H1 (cell line): ENCODE results near the gene DHRS7C. TPM values are rescaled to one million over a fixed set of nuclear protein-coding genes. Genes with fewer than 3 reads are reported as not detected.

Experiments used
- CTCF ChIA-PET: fragments of 300-600 bp; sonication (Branson Sonifier 250); formaldehyde crosslinking; loops from one replicate; lab custom pipeline; 2021; ENCODE audit not compliant: partially characterized antibody; lab: Charles Lee
- POLR2A ChIA-PET: fragments of 300-600 bp; sonication (Branson Sonifier 250); formaldehyde crosslinking; loops from one replicate; lab custom pipeline; 2021; ENCODE audit warnings: inconsistent platforms; ENCODE audit not compliant: partially characterized antibody; lab: Charles Lee
- DNase-seq, 2 experiments: peaks; one replicate each; pipeline versions ENCODE4 v3.0.0 to v3.0.0-alpha.2; 2010 to 2022; ENCODE audit warnings: low spot score in 2 of 2, low read depth in 1 of 2, mixed read lengths in 1 of 2
- FAIRE-seq: peaks from 2 replicates; lab custom pipeline; 2011; peaks lifted over from hg19 to GRCh38; lab: Jason Lieb, UNC
- H2AFZ ChIP-seq: 2 replicates; pipeline ENCODE4 v1.8.1; 2012; ENCODE audit warnings: low read length, inconsistent platforms
- H2AK5ac ChIP-seq: 2 replicates; pipeline ENCODE4 v1.6.1; 2013; ENCODE audit warnings: low read depth, low read length
- H2BK120ac ChIP-seq: replicated peaks from 2 replicates; pipeline ENCODE3; 2013; ENCODE audit warnings: low read depth, low read length, inconsistent platforms
- H2BK12ac ChIP-seq: 2 replicates; pipeline ENCODE4 v1.6.1; 2013; ENCODE audit warnings: low read depth, low read length
- H2BK15ac ChIP-seq: 2 replicates; pipeline ENCODE4 v1.6.1; 2013; ENCODE audit warnings: low read length
- H2BK20ac ChIP-seq: 2 replicates; pipeline ENCODE4 v1.6.1; 2013; ENCODE audit warnings: low read length
- H2BK5ac ChIP-seq: 2 replicates; pipeline ENCODE4 v1.6.1; 2013; ENCODE audit warnings: low read depth, low read length
- H3K14ac ChIP-seq: 2 replicates; pipeline ENCODE4 v1.6.1; 2013; ENCODE audit warnings: inconsistent platforms; ENCODE audit not compliant: insufficient read length
- H3K18ac ChIP-seq: 2 replicates; pipeline ENCODE4 v1.6.1; 2013; ENCODE audit warnings: low read length; ENCODE audit errors: extremely low read depth
- H3K23ac ChIP-seq: 2 replicates; pipeline ENCODE4 v1.6.1; 2013; ENCODE audit warnings: inconsistent platforms; ENCODE audit not compliant: insufficient read length
- H3K23me2 ChIP-seq: 2 replicates; pipeline ENCODE4 v1.6.1; 2013; ENCODE audit warnings: low read depth, low read length
- H3K27ac ChIP-seq: 2 replicates; pipeline ENCODE4 v1.6.1; 2011; ENCODE audit warnings: low read depth, low read length, inconsistent platforms
- H3K27me3 ChIP-seq, 4 experiments: replicated peaks in 1 of 4; 1 replicate in 1 of 4; 2 replicates in 3 of 4; pipeline versions ENCODE4 v1.6.1 to v1.8.1; 2011 to 2013; ENCODE audit warnings: low read length in 3 of 4, mild to moderate bottlenecking in 3 of 4, inconsistent platforms in 2 of 4, mixed read lengths in 2 of 4, moderate library complexity in 1 of 4; ENCODE audit not compliant: control insufficient read depth in 3 of 4, insufficient read depth in 3 of 4; ENCODE audit errors: extremely low read depth in 1 of 4
- H3K36me3 ChIP-seq, 4 experiments: 2 replicates each; pipeline versions ENCODE4 v1.6.1 to v1.8.1; 2011 to 2013; ENCODE audit warnings: mild to moderate bottlenecking in 4 of 4, low read length in 3 of 4, moderate library complexity in 2 of 4, control low read depth in 1 of 4, inconsistent platforms in 1 of 4; ENCODE audit not compliant: insufficient read depth in 4 of 4, control insufficient read depth in 2 of 4
- H3K4ac ChIP-seq: replicated peaks from 2 replicates; pipeline ENCODE3; 2013; ENCODE audit warnings: low read length, low read depth, mixed read lengths, inconsistent platforms; ENCODE audit not compliant: insufficient read length
- H3K4me1 ChIP-seq, 4 experiments: replicated peaks in 1 of 4; 1 replicate in 1 of 4; 2 replicates in 3 of 4; pipeline versions ENCODE4 v1.6.1 to v1.8.1; 2011 to 2013; ENCODE audit warnings: low read length in 3 of 4, inconsistent platforms in 2 of 4, mixed read lengths in 1 of 4; ENCODE audit not compliant: insufficient read depth in 4 of 4, control insufficient read depth in 3 of 4
- H3K4me2 ChIP-seq, 2 experiments: 2 replicates each; pipeline versions ENCODE4 v1.6.1 to v1.8.1; 2011 to 2013; ENCODE audit warnings: low read depth in 2 of 2, low read length in 2 of 2, control low read depth in 1 of 2, inconsistent platforms in 1 of 2, mild to moderate bottlenecking in 1 of 2; ENCODE audit not compliant: insufficient read depth in 1 of 2
- H3K4me3 ChIP-seq, 4 experiments: fragments of 200-600, 300-600 bp in 1 of 4; sonication (generic), shearing (Covaris generic), sonication (Bioruptor Twin) in 1 of 4; 2 replicates each; pipeline versions ENCODE4 v1.5.1 to v1.8.1; 2011 to 2016; ENCODE audit warnings: low read length in 4 of 4, low read depth in 3 of 4, control low read depth in 2 of 4, inconsistent platforms in 2 of 4, mild to moderate bottlenecking in 2 of 4, mixed read lengths in 1 of 4, moderate library complexity in 1 of 4; ENCODE audit not compliant: insufficient read depth in 2 of 4; ENCODE audit errors: extremely low read depth in 1 of 4
- H3K56ac ChIP-seq: replicated peaks from 2 replicates; pipeline ENCODE3; 2013; ENCODE audit warnings: low read depth, mild to moderate bottlenecking, mixed read lengths, low read length, inconsistent platforms; ENCODE audit not compliant: insufficient read length
- H3K79me1 ChIP-seq: 2 replicates; pipeline ENCODE4 v1.6.1; 2013; ENCODE audit warnings: low read depth, low read length, control low read depth
- H3K79me2 ChIP-seq, 2 experiments: 2 replicates each; pipeline versions ENCODE4 v1.6.1 to v1.8.1; 2012 to 2013; ENCODE audit warnings: low read length in 2 of 2, mild to moderate bottlenecking in 2 of 2, inconsistent platforms in 1 of 2; ENCODE audit not compliant: insufficient read depth in 2 of 2, control insufficient read depth in 1 of 2
- H3K9ac ChIP-seq, 4 experiments: replicated peaks in 1 of 4; 1 replicate in 1 of 4; 2 replicates in 3 of 4; pipeline versions ENCODE4 v1.6.1 to v1.8.1; 2011 to 2013; ENCODE audit warnings: low read depth in 3 of 4, low read length in 3 of 4, control low read depth in 2 of 4, mild to moderate bottlenecking in 2 of 4, moderate library complexity in 2 of 4, inconsistent platforms in 1 of 4; ENCODE audit errors: extremely low read depth in 1 of 4
- H3K9me3 ChIP-seq, 2 experiments: 2 replicates each; pipeline versions ENCODE4 v1.6.1 to v1.8.1; 2012 to 2013; ENCODE audit warnings: mild to moderate bottlenecking in 2 of 2, moderate library complexity in 2 of 2, control low read depth in 1 of 2, inconsistent platforms in 1 of 2, low read depth in 1 of 2, low read length in 1 of 2, mixed read lengths in 1 of 2; ENCODE audit not compliant: insufficient read depth in 2 of 2
- H4K20me1 ChIP-seq, 2 experiments: replicated peaks in 1 of 2; 2 replicates each; pipeline versions ENCODE3 to v1.8.1; 2011 to 2013; ENCODE audit warnings: inconsistent platforms in 2 of 2, low read length in 2 of 2, mild to moderate bottlenecking in 1 of 2; ENCODE audit not compliant: insufficient read depth in 2 of 2, control insufficient read depth in 1 of 2
- H4K5ac ChIP-seq: 2 replicates; pipeline ENCODE4 v1.6.1; 2013; ENCODE audit warnings: low read length, low read depth, mixed read lengths, inconsistent platforms; ENCODE audit not compliant: insufficient read length
- H4K8ac ChIP-seq: 2 replicates; pipeline ENCODE4 v1.8.0; 2013; ENCODE audit warnings: mild to moderate bottlenecking, moderate library complexity, low read length, inconsistent platforms; ENCODE audit not compliant: insufficient read depth; ENCODE audit errors: extremely low read depth
- H4K91ac ChIP-seq: replicated peaks from 2 replicates; pipeline ENCODE3; 2013; ENCODE audit warnings: low read length, mixed read lengths, inconsistent platforms; ENCODE audit not compliant: insufficient read length
- BACH1 ChIP-seq: IDR thresholded peaks from 2 replicates; pipeline ENCODE4 v1.6.1; 2012; ENCODE audit warnings: low read length, improper control_type of control experiment
- CHD2 ChIP-seq: IDR thresholded peaks from 2 replicates; pipeline ENCODE4 v1.6.1; 2012; ENCODE audit warnings: low read length, improper control_type of control experiment
- CTBP2 ChIP-seq: IDR thresholded peaks from 2 replicates; pipeline ENCODE4 v1.7.0; 2011; ENCODE audit warnings: borderline replicate concordance, mild to moderate bottlenecking, moderate library complexity, mixed read lengths, low read length; ENCODE audit not compliant: insufficient read depth, insufficient read length
- GTF2F1 ChIP-seq: IDR thresholded peaks from 2 replicates; pipeline ENCODE4 v1.6.1; 2012; ENCODE audit warnings: low read depth, low read length, improper control_type of control experiment, borderline replicate concordance
- HDAC2 ChIP-seq, 2 experiments: fragments of 300-600 bp in 1 of 2; sonication (generic) in 1 of 2; IDR thresholded peaks; 2 replicates each; pipeline ENCODE4 v1.6.1; 2011 to 2012; ENCODE audit warnings: low read depth in 2 of 2, low read length in 2 of 2, mild to moderate bottlenecking in 2 of 2, moderate library complexity in 2 of 2, borderline replicate concordance in 1 of 2, inconsistent platforms in 1 of 2
- KDM1A ChIP-seq: fragments of 200-600, 300-600 bp; sonication (generic); IDR thresholded peaks from 2 replicates; pipeline ENCODE4 v1.7.1; 2016; ENCODE audit warnings: mild to moderate bottlenecking, low read length, borderline replicate concordance
- KDM4A ChIP-seq: IDR thresholded peaks from one replicate; pipeline ENCODE4 v1.7.1; 2012; ENCODE audit warnings: low read depth, mild to moderate bottlenecking, moderate library complexity, low read length, inconsistent platforms; ENCODE audit not compliant: severe bottlenecking
- RAD21 ChIP-seq, 2 experiments: IDR thresholded peaks in 1 of 2; conservative IDR thresholded peaks in 1 of 2; 2 replicates each; pipeline ENCODE4 v1.6.1; 2011; ENCODE audit warnings: low read depth in 2 of 2, low read length in 2 of 2, improper control_type of control experiment in 1 of 2, inconsistent platforms in 1 of 2, mild to moderate bottlenecking in 1 of 2, moderate library complexity in 1 of 2
- RFX5 ChIP-seq: IDR thresholded peaks from 2 replicates; pipeline ENCODE4 v1.6.1; 2011; ENCODE audit warnings: low read depth, low read length, improper control_type of control experiment, borderline replicate concordance
- SP2 ChIP-seq: IDR thresholded peaks from 2 replicates; pipeline ENCODE4 v1.6.1; 2012; ENCODE audit warnings: mild to moderate bottlenecking, low read length, inconsistent platforms
- TEAD4 ChIP-seq: IDR thresholded peaks from 2 replicates; pipeline ENCODE4 v1.6.1; 2012; ENCODE audit warnings: low read depth, low read length, inconsistent platforms, mixed read lengths
- YY1 ChIP-seq: IDR thresholded peaks from 2 replicates; pipeline ENCODE4 v1.6.1; 2011; ENCODE audit warnings: low read depth, mild to moderate bottlenecking, low read length
- WGBS, 2 experiments: shearing (Covaris generic) in 1 of 2; methylation state at CpG; one replicate each; pipeline versions ENCODE4 v1.1.6 to v1.1.7; 2013 to 2015; ENCODE audit warnings: low lambda C conversion rate in 2 of 2, mixed read lengths in 2 of 2, inconsistent platforms in 1 of 2, low coverage in 1 of 2, missing lambda C conversion rate in 1 of 2; ENCODE audit not compliant: insufficient replicate concordance in 2 of 2, insufficient coverage in 1 of 2, insufficient read length in 1 of 2; ENCODE audit errors: extremely low coverage in 1 of 2, missing lambda C conversion rate in 1 of 2; 5-methylcytosine and 5-hydroxymethylcytosine counted together
- polyA plus RNA-seq, 7 experiments: library from polyadenylated mRNA; depleted of rRNA in 3 of 7; stranded (reverse) in 5 of 7; unstranded in 2 of 7; fragments of >200 nt in 5 of 7; fragments of 200-250 nt in 2 of 7; gene quantifications; 1 replicate in 5 of 7; 2 replicates in 1 of 7; 4 replicates in 1 of 7; pipeline versions ENCODE4 v1.2.1 to v1.2.3, GENCODE V29; 2011 to 2013; ENCODE audit warnings: missing spikeins in 2 of 7, mixed read lengths in 2 of 7
- total RNA-seq: library from RNA; stranded (reverse); fragmentation: NEBNext Ultra II Directional; extraction: Animal tissue kit (Norgen Biotek cat#: 25700); gene quantifications from 2 replicates; pipeline ENCODE4 v1.2.1, GENCODE V29; 2021
- TF ChIP-seq, protein P1 (sequence below): IDR thresholded peaks from 2 replicates; pipeline ENCODE4 v1.6.1; 2012; ENCODE audit warnings: inconsistent platforms

The DHRS7C gene
- total and polyA plus RNA-seq, 2 of the 8 experiments (the other 6 are each of a cell fraction or from before 2014, with no cell fraction given), result not detected

DNA sequence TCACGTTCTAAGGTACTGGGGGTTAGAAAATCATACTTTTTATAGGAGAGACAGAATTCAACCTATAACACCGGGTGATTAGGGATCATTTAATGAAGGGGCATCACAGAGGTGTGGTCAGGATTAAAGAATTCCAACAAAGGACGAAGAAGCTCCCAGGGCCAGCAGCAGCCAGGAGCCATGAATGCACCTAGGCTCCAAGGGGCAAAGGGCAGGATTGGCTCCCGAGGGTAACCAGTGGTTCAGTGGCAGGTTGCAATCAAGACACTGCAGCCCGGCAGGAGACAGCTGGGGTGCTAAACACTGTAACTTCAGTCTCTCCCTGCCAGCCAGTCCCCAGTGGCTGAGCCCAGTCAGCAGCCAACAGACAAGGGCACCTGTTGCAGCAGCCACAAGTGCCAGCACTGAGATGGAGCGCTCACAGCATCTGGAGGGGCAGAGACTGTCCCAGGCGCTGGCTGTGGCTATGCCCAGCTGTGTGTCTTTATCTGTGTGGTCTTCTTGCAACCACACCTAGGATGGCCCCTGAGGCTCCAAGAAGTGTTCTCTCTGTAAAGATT lies 23.9 kb downstream of the DHRS7C start:
- H3K23ac ChIP-seq, result no peak overlapping the region
- no peak overlapping the region for H3K27ac ChIP-seq
- H3K79me2 ChIP-seq, result no peaks in the 10 kb centered on the region
- no peak overlapping the region for H4K5ac ChIP-seq
- no peak overlapping the region for H3K4me3 ChIP-seq
- H2AK5ac ChIP-seq, result no peak overlapping the region
- H3K23me2 ChIP-seq, result no peaks in the 10 kb centered on the region
- H4K8ac ChIP-seq, result no peak overlapping the region
- ChIA-PET CTCF (interaction anchor here (0.7 to 3.6 kb wide), 8 partner anchors 10 to 82 kb away, joined by 3 to 20 read pairs (median 6); no protein-coding TSS in a partner anchor), POLR2A (no interaction called here)
- DNase-seq (no peak), FAIRE-seq (no peak)
- H3K9ac ChIP-seq, result no peak overlapping the region
- H3K79me1 ChIP-seq, result no peaks in the 10 kb centered on the region
- H3K18ac ChIP-seq, result no peak overlapping the region; the same call in 1 of the 2 replicates
- no peak overlapping the region for H2BK20ac ChIP-seq
- no peak overlapping the region for H2BK15ac ChIP-seq
- no peak overlapping the region for H3K56ac ChIP-seq
- H3K4me2 ChIP-seq, result no peak overlapping the region
- H3K14ac ChIP-seq, result no peak overlapping the region
- H3K4me1 ChIP-seq, result no peaks in the 10 kb centered on the region; a peak in 1 of 7 replicates
- H4K91ac ChIP-seq, result no peak overlapping the region
- no peak overlapping the region for H2BK5ac ChIP-seq
- no peak overlapping the region for H2BK120ac ChIP-seq
- H2AFZ ChIP-seq, result no peak overlapping the region
- no peaks in the 10 kb centered on the region for H3K27me3 ChIP-seq
- no peaks in the 10 kb centered on the region for H3K36me3 ChIP-seq
- 88% methylated on average over 7 of the region's 7 CpGs; no CpG with 5 or more reads in 1 of the 2 experiments for WGBS, 2 experiments
- H4K20me1 ChIP-seq, result no peaks in the 10 kb centered on the region
- H3K4ac ChIP-seq, result no peak overlapping the region
- H3K9me3 ChIP-seq, result no peaks in the 10 kb centered on the region
- H2BK12ac ChIP-seq, result no peak overlapping the region
- TF ChIP-seq CTBP2 (no peak), SP2 (no peak), CHD2 (no peak), HDAC2 (IDR thresholded peaks at IDR 0.05; ENCODE audit: borderline replicate concordance in 1 of 2, low read depth in 2 of 2, low read length in 2 of 2) (no peak), YY1 (no peak), RFX5 (no peak), GTF2F1 (no peak), TEAD4 (no peak), KDM1A (no peak), BACH1 (no peak), RAD21 (IDR thresholded peaks at IDR 0.05 in 1 of 2, conservative IDR thresholded peaks at IDR 0.05 in 1 of 2; ENCODE audit: low read depth in 2 of 2, low read length in 2 of 2) (no peak), KDM4A (no peak)
- TF ChIP-seq, protein P1, sequence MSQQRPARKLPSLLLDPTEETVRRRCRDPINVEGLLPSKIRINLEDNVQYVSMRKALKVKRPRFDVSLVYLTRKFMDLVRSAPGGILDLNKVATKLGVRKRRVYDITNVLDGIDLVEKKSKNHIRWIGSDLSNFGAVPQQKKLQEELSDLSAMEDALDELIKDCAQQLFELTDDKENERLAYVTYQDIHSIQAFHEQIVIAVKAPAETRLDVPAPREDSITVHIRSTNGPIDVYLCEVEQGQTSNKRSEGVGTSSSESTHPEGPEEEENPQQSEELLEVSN, result no peak
